Nephron (organoid): ENCODE results near the gene VIPR2.

Experiments
- H3K27ac Mint-ChIP-seq, 3 experiments: 2 replicates each; pipeline ENCODE4 v1.8.0; 2020; ENCODE audit warnings: mixed read lengths in 3 of 3, mild to moderate bottlenecking in 2 of 3, moderate library complexity in 1 of 3
- H3K27me3 Mint-ChIP-seq: 2 replicates; pipeline ENCODE4 v1.8.0; 2021; ENCODE audit warnings: low read depth, mild to moderate bottlenecking, moderate library complexity, mixed read lengths
- H3K36me3 Mint-ChIP-seq: 2 replicates; pipeline ENCODE4 v1.8.0; 2020; ENCODE audit warnings: low read depth, mixed read lengths
- H3K4me1 Mint-ChIP-seq: 2 replicates; pipeline ENCODE4 v1.8.0; 2020; ENCODE audit warnings: mixed read lengths
- H3K4me3 Mint-ChIP-seq, 3 experiments: 2 replicates each; pipeline ENCODE4 v1.8.0; 2020; ENCODE audit warnings: mild to moderate bottlenecking in 3 of 3, mixed read lengths in 3 of 3, moderate library complexity in 2 of 3
- H3K9me3 Mint-ChIP-seq: 2 replicates; pipeline ENCODE4 v1.8.0; 2020; ENCODE audit warnings: mixed read lengths
- CTCF ChIP-seq, 3 experiments: fragments of 200-600 bp; sonication (generic); IDR thresholded peaks; one replicate each; pipeline ENCODE4 v1.5.0; 2021; ENCODE audit warnings: antibody characterized with exemption in 3 of 3; ENCODE audit not compliant: unreplicated experiment in 3 of 3

VIPR2 gene

GRCh38 chr7:159067576-159068487 is 76.8 kb downstream of the VIPR2 start:
- H3K36me3 Mint-ChIP-seq = no peaks in the 10 kb centered on the region
- H3K4me3 Mint-ChIP-seq = no peak overlapping the region
- H3K4me1 Mint-ChIP-seq = peaks cover 45% of the 10 kb centered on the region
- H3K27me3 Mint-ChIP-seq = peaks cover 30% of the 10 kb centered on the region
- no peak for TF ChIP-seq CTCF (IDR thresholded peaks at IDR 0.05; ENCODE audit: unreplicated experiment in 3 of 3)
- peak overlapping the region in 2 of 3 experiments; percentile 47 to 61 for H3K27ac Mint-ChIP-seq
- no peaks in the 10 kb centered on the region for H3K9me3 Mint-ChIP-seq

- Mint-ChIP-seq H3K4me1 (peaks cover 45% of the 10 kb centered on the region), H3K4me3 (no peak overlapping the region), H3K36me3 (no peaks in the 10 kb centered on the region), H3K27ac (peak overlapping the region in 1 of 3 experiments; percentile 61), H3K9me3 (peaks cover 6% of the 10 kb centered on the region), H3K27me3 (peaks cover 37% of the 10 kb centered on the region)
- no peak for TF ChIP-seq CTCF (IDR thresholded peaks at IDR 0.05; ENCODE audit: unreplicated experiment in 3 of 3)
Observed at GRCh38 chr7:159066816-159067575, 77.7 kb downstream of the VIPR2 start.

DNA sequence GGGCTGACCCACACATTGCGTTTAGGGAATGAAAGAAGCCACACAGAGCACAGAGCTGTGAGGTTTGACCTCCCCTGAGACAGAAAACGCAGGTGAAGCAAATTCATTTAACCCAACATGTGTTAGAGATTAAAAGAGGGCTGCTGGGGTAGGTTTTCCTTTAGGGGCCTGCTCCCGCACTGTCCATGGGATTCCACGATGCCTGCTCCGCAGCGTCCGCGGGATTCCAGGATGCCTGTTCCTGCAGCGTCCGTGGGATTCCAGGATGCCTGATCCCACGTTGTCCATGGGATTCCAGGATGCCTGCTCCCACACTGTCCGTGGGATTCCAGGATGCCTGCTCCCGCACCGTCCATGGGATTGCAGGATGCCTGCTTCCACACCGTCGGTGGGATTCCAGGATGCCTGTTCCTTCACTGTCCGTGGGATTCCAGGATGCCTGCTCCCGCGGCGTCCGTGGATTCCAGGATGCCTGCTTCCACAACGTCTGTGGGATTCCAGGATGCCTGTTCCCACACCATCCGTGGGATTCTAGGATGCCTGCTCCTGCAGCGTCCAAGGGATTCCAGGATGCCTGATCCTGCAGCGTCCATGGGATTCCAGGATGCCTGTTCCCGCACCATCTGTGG is 78.7 kb downstream of the VIPR2 start:
- H3K27me3 Mint-ChIP-seq = peaks cover 43% of the 10 kb centered on the region
- H3K36me3 Mint-ChIP-seq = no peaks in the 10 kb centered on the region
- no peak for TF ChIP-seq CTCF (IDR thresholded peaks at IDR 0.05; ENCODE audit: unreplicated experiment in 3 of 3)
- peaks cover 45% of the 10 kb centered on the region for H3K4me1 Mint-ChIP-seq
- peaks cover 6% of the 10 kb centered on the region for H3K9me3 Mint-ChIP-seq
- H3K27ac Mint-ChIP-seq = no peak overlapping the region
- no peak overlapping the region for H3K4me3 Mint-ChIP-seq

DNA sequence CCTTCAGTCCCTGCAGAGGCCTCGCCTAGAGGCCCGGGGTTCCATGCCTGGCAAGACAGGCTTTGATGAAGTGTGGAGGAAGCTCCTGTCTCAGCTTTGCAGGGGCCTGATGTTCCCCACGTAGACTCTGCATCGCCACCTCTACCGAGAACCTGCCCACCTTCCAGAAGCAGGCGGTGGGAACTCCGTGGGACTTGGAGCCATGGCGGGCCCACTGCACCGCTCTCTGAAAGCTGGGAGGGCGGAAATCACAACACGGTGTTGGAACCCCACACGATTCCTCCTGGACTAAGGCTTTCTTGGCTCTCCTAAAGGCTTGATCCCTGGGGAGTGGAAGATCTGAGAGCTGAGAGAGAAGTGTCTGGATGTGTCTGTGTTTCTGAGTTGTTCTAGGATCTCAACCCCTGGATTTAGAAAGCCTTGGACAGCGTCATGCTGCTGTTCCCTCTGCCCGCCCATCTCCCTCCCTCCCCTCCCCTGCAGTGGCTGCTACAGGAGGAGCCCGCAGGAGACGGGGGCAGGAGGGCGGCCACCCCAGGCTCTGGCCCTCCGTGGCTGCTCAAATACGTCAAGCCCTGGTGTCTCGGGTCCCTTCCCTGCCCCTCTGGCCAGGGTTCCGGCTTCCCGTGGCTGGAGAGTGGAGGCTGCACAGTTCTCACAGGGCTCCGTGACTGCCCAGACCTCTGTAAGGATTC is 79.7 kb downstream of the VIPR2 start:
- H3K4me3 Mint-ChIP-seq = no peak overlapping the region
- H3K27me3 Mint-ChIP-seq = peaks cover 35% of the 10 kb centered on the region
- no peak for TF ChIP-seq CTCF (IDR thresholded peaks at IDR 0.05; ENCODE audit: unreplicated experiment in 3 of 3)
- H3K27ac Mint-ChIP-seq = no peak overlapping the region
- H3K4me1 Mint-ChIP-seq = peaks cover 35% of the 10 kb centered on the region
- peaks cover 6% of the 10 kb centered on the region for H3K9me3 Mint-ChIP-seq
- H3K36me3 Mint-ChIP-seq = no peaks in the 10 kb centered on the region

DNA sequence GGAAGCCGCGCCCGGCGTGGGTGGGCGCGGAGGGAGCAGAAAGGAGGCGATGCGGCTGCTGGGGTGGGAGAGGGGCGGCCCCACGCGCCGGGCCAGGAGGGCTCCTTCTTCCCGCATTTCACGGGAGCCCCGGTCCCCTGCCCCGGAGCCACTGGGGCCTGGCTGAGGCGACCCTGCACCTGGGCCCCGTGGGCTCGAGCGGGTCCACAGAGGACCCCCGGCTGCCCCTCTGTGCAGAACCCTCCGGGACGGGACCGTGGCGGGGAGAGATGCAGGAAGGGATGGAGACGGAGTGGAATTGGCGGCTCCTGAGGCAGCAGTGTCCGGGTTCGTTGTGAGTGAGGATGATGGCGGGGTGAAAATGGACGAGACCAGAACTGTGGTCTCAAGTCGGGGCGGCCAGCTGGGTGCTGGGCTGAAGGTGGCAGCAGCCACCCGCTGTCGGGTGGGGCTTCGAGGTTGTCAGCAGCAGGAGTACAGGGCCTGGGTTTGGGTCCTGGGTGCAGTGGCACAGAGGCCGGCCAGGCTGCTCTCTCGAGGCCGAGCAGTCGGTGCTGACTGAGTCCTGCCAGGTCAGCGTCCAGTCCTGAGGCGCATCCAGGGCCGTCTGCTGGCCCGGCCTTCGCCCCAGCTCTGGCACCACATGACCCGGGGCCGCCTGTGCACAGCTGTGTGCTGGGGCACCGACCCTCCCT is 80.4 kb downstream of the VIPR2 start:
- H3K4me1 Mint-ChIP-seq = peaks cover 28% of the 10 kb centered on the region
- peaks cover 6% of the 10 kb centered on the region for H3K9me3 Mint-ChIP-seq

More for the DNA sequence above, 80.4 kb downstream of the VIPR2 start:
- Mint-ChIP-seq H3K27me3 (peaks cover 35% of the 10 kb centered on the region), H3K36me3 (no peaks in the 10 kb centered on the region), H3K27ac (no peak overlapping the region), H3K4me3 (no peak overlapping the region)
- no peak for TF ChIP-seq CTCF (IDR thresholded peaks at IDR 0.05; ENCODE audit: unreplicated experiment in 3 of 3)
